HepG2 (cell line): Measurements from ENCODE around the gene NMNAT1. TPM values are rescaled to one million over a fixed set of nuclear protein-coding genes. Genes with fewer than 3 reads are reported as not detected.

Source experiments
- ATAC-seq: fragments of 200-7000 bp; cut with Tn5 transposase; 3 replicates; pipeline ENCODE4 v1.9.1; 2020; ENCODE audit warnings: mild to moderate bottlenecking, moderate library complexity
- BruUV-seq: library from RNA; stranded (reverse); fragments of 400-500 nt; replicated peaks from 2 replicates; lab custom pipeline; 2021; lab: Mats Ljungman, UMichigan
- CTCF ChIA-PET: fragments of 300-600 bp; formaldehyde crosslinking; extraction: SDS; loops from one replicate; lab custom pipeline; 2021; ENCODE audit warnings: low total read pairs, inconsistent platforms, low intra/inter-chr PET ratio; lab: Yijun Ruan, JAX
- POLR2A ChIA-PET: fragments of 350-600 bp; sonication (Branson Sonifier 250); formaldehyde crosslinking; loops from one replicate; lab custom pipeline; 2020; ENCODE audit warnings: antibody characterized with exemption, inconsistent platforms; lab: Yijun Ruan, JAX
- DNase-seq: peaks from one replicate; pipeline ENCODE4 v3.0.0-alpha.2; 2015; ENCODE audit warnings: low spot score
- FAIRE-seq: peaks from 3 replicates; lab custom pipeline; 2011; peaks lifted over from hg19 to GRCh38; lab: Jason Lieb, UNC
- H2AFZ ChIP-seq: one replicate; pipeline ENCODE4 v1.6.1; 2011; ENCODE audit warnings: low read length, inconsistent platforms
- H3K27ac ChIP-seq: fragments of 300-600 bp; 3 replicates; pipeline ENCODE4 v1.8.0; 2011; ENCODE audit warnings: mixed run types, mild to moderate bottlenecking, mixed read lengths, low read length, inconsistent platforms; ENCODE audit not compliant: insufficient read depth; ENCODE audit errors: extremely low read length
- H3K27me3 ChIP-seq, 2 experiments: fragments of 200-600 bp in 1 of 2; 2 replicates in 1 of 2; 3 replicates in 1 of 2; pipeline versions ENCODE4 v1.6.0 to v1.8.0; 2011; ENCODE audit warnings: low read length in 2 of 2, mild to moderate bottlenecking in 2 of 2, moderate library complexity in 2 of 2, inconsistent platforms in 1 of 2; ENCODE audit not compliant: insufficient read depth in 2 of 2, control insufficient read depth in 1 of 2
- H3K36me3 ChIP-seq, 2 experiments: fragments of 200-600 bp in 1 of 2; replicated peaks in 1 of 2; 2 replicates in 1 of 2; 3 replicates in 1 of 2; pipeline versions ENCODE4 v1.5.1 to v1.8.0; 2011; ENCODE audit warnings: low read length in 2 of 2, inconsistent platforms in 1 of 2; ENCODE audit not compliant: insufficient read depth in 2 of 2, control insufficient read depth in 1 of 2
- H3K4me1 ChIP-seq: 2 replicates; pipeline ENCODE4 v1.5.1; 2012; ENCODE audit warnings: low read length, inconsistent platforms; ENCODE audit not compliant: insufficient read depth
- H3K4me2 ChIP-seq: 2 replicates; pipeline ENCODE4 v1.6.0; 2011; ENCODE audit warnings: low read depth, low read length, inconsistent platforms
- H3K4me3 ChIP-seq, 3 experiments: fragments of 200-600 bp in 1 of 3; sonication (generic), shearing (Covaris generic) in 1 of 3; replicated peaks in 1 of 3; 2 replicates each; pipeline ENCODE4 v1.5.1; 2011 to 2016; ENCODE audit warnings: low read length in 3 of 3, inconsistent platforms in 2 of 3, low read depth in 2 of 3, mild to moderate bottlenecking in 2 of 3, control low read depth in 1 of 3, mixed read lengths in 1 of 3; ENCODE audit not compliant: insufficient read depth in 1 of 3
- H3K79me2 ChIP-seq: one replicate; pipeline ENCODE4 v1.6.1; 2011; ENCODE audit warnings: low read length, inconsistent platforms; ENCODE audit not compliant: insufficient read depth
- H3K9ac ChIP-seq: 2 replicates; pipeline ENCODE4 v1.6.0; 2011; ENCODE audit warnings: mild to moderate bottlenecking, low read depth, low read length, inconsistent platforms; ENCODE audit not compliant: insufficient read depth
- H3K9me3 ChIP-seq: 2 replicates; pipeline ENCODE4 v1.5.1; 2012; ENCODE audit warnings: mild to moderate bottlenecking, low read length
- H4K20me1 ChIP-seq: 2 replicates; pipeline ENCODE4 v1.6.0; 2011; ENCODE audit warnings: inconsistent platforms, mild to moderate bottlenecking, low read length, moderate library complexity; ENCODE audit not compliant: insufficient read depth
- ARID3A ChIP-seq: IDR thresholded peaks from 2 replicates; pipeline ENCODE4 v1.6.1; 2012; ENCODE audit warnings: low read depth, low read length, improper control_type of control experiment
- CBX5 ChIP-seq: sonication (generic); formaldehyde crosslinking; IDR thresholded peaks from 2 replicates; pipeline ENCODE4 v1.4.0; 2020; ENCODE audit warnings: missing genetic modification reagents, borderline replicate concordance
- ERF ChIP-seq: IDR thresholded peaks from 2 replicates; pipeline ENCODE4 v1.6.1; 2018; ENCODE audit warnings: missing biosample characterization, missing genetic modification reagents
- KDM6A ChIP-seq: IDR thresholded peaks from 2 replicates; pipeline ENCODE4 v1.6.1; 2016; ENCODE audit warnings: low read depth
- POLR2AphosphoS2 ChIP-seq: IDR thresholded peaks from 2 replicates; pipeline ENCODE4 v1.6.1; 2011; ENCODE audit warnings: low read depth, low read length, improper control_type of control experiment
- RFXAP ChIP-seq: sonication (generic); formaldehyde crosslinking; IDR thresholded peaks from 2 replicates; pipeline ENCODE4 v1.4.0; 2020; ENCODE audit warnings: missing genetic modification reagents, borderline replicate concordance
- TCF7 ChIP-seq: sonication (generic); IDR thresholded peaks from 2 replicates; pipeline ENCODE4 v1.6.1; 2016; ENCODE audit warnings: antibody characterized with exemption, low read depth
- ZNF12 ChIP-seq: sonication (generic); formaldehyde crosslinking; IDR thresholded peaks from 2 replicates; pipeline ENCODE4 v1.5.0; 2020; ENCODE audit warnings: missing genetic modification reagents
- ZNF264 ChIP-seq: sonication (generic); formaldehyde crosslinking; IDR thresholded peaks from 2 replicates; pipeline ENCODE4 v1.4.0; 2020; ENCODE audit warnings: missing genetic modification reagents
- ZNF276 ChIP-seq: sonication (generic); formaldehyde crosslinking; IDR thresholded peaks from 2 replicates; pipeline ENCODE4 v1.4.0; 2020; ENCODE audit warnings: mild to moderate bottlenecking, low read depth, missing genetic modification reagents
- ZNF558 ChIP-seq: sonication (generic); formaldehyde crosslinking; IDR thresholded peaks from 2 replicates; pipeline ENCODE4 v1.9.0; 2022; ENCODE audit warnings: mild to moderate bottlenecking, missing genetic modification reagents, borderline replicate concordance
- WGBS: methylation state at CpG from one replicate; pipeline ENCODE4 v1.1.6; 2017; ENCODE audit warnings: low lambda C conversion rate; 5-methylcytosine and 5-hydroxymethylcytosine counted together
- in situ Hi-C: cut with HindIII; loops from 2 replicates; pipeline ENCODE4 v1.10.0; 2017; ENCODE audit warnings: low pct_unique_long_range_greater_than_20kb; ENCODE audit not compliant: extremely low pct_ligation_motif_present
- intact Hi-C: fragments of 100-400 bp; cut with micrococcal nuclease; formaldehyde crosslinking; loops from one replicate; pipeline ENCODE4 v1.10.0; 2022; ENCODE audit not compliant: unreplicated experiment
- polyA plus RNA-seq, 8 experiments: library from polyadenylated mRNA; depleted of rRNA in 3 of 8; stranded (reverse) in 7 of 8; unstranded in 1 of 8; fragments of >200 nt; fragmentation: Illumina TruSeq in 4 of 8; extraction: Trizol in 4 of 8; gene quantifications; 2 replicates each; pipeline versions ENCODE4 v1.2.1 to v1.2.3, GENCODE V29; 2011 to 2016; ENCODE audit warnings: low read depth in 4 of 8, missing spikeins in 1 of 8, mixed read lengths in 1 of 8; ENCODE audit not compliant: insufficient read depth in 1 of 8
- total RNA-seq, 5 experiments: library from RNA; depleted of rRNA; stranded (reverse); fragments of >200 nt; fragmentation: Illumina TruSeq; extraction: Trizol; gene quantifications; 2 replicates each; pipeline ENCODE4 v1.2.3, GENCODE V29; 2016; ENCODE audit warnings: low read depth in 1 of 5
- TF ChIP-seq, protein P1 (sequence below): sonication (generic); formaldehyde crosslinking; IDR thresholded peaks from 2 replicates; pipeline ENCODE4 v1.5.0; 2020; ENCODE audit warnings: missing genetic modification reagents
- TF ChIP-seq, protein P2 (sequence below): sonication (generic); formaldehyde crosslinking; IDR thresholded peaks from 2 replicates; pipeline ENCODE4 v1.4.0; 2020; ENCODE audit warnings: missing genetic modification reagents
- TF ChIP-seq, protein P3 (sequence below): sonication (generic); formaldehyde crosslinking; IDR thresholded peaks from 2 replicates; pipeline ENCODE4 v1.8.1; 2023; ENCODE audit warnings: missing genetic modification reagents, mild to moderate bottlenecking, borderline replicate concordance
- TF ChIP-seq, protein P4 (sequence below): sonication (generic); formaldehyde crosslinking; IDR thresholded peaks from 2 replicates; pipeline ENCODE4 v1.5.0; 2020; ENCODE audit warnings: mild to moderate bottlenecking, missing genetic modification reagents

The NMNAT1 gene
- total and polyA plus RNA-seq, 2 of the 13 experiments (the other 11 are each of a cell fraction or from before 2014, with no cell fraction given) = 5.6 to 12.2 TPM

DNA sequence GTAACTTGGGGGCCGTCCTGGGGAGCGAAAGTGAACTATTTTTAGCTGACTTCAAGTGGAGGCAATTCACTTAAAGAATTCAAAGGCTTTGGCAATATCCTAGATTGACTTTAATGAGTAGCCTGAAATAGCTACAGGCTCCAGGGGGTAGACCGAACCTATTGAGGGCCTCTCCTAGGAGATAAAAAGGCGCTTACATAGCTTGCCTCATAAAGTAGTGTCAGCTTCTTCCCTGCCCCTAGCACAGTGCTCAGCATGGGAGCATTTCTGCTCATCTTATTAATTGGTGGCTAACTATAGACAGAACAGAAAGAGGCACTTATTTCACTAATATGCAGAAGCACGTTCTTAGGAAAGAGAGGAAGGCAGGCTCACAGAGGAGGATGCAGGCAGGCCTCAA, 20.9 kb upstream of the NMNAT1 start:
- no peak for ATAC-seq
- intact Hi-C loops (no loop called here), in situ Hi-C loops (no loop called here)
- Histone ChIP-seq H2AFZ (no peak overlapping the region), H3K4me2 (no peak overlapping the region), H3K9ac (no peak overlapping the region), H3K4me3 (no peak overlapping the region), H3K27me3 (no peaks in the 10 kb centered on the region), H3K27ac (no peak overlapping the region), H3K4me1 (peaks cover 25% of the 10 kb centered on the region), H3K36me3 (no peaks in the 10 kb centered on the region), H3K9me3 (no peaks in the 10 kb centered on the region), H3K79me2 (no peaks in the 10 kb centered on the region), H4K20me1 (no peaks in the 10 kb centered on the region)
- no peak for FAIRE-seq
- WGBS = 94% methylated on average over 5 of the region's 5 CpGs
- ChIA-PET POLR2A (interaction anchor here (1.2 kb wide), 1 partner anchor 12 kb away, joined by 4 read pairs; the partner anchor contains the start of gene CTNNBIP1), CTCF (no interaction called here)
- no TSS peak for BruUV-seq
- no peak for DNase-seq
- TF ChIP-seq ARID3A (no peak), ZNF264 (CRISPR knock-in tag) (no peak), ZNF558 (no peak), ZNF12 (no peak), ERF (CRISPR knock-in tag) (no peak), ZNF276 (CRISPR knock-in tag) (no peak), RFXAP (no peak), CBX5 (CRISPR knock-in tag) (no peak), KDM6A (CRISPR knock-in tag) (no peak), POLR2AphosphoS2 (no peak), TCF7 (no peak)
- TF ChIP-seq, protein P1, sequence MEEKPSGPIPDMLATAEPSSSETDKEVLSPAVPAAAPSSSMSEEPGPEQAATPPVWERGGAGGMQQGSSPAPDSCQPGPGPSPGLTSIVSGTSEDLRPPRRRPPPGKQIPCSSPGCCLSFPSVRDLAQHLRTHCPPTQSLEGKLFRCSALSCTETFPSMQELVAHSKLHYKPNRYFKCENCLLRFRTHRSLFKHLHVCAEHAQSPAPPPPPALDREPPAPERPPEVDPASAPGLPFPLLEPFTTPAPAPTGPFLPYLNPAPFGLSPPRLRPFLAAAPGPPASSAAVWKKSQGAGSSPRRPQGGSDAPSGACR (CRISPR knock-in tag) = no peak
- TF ChIP-seq, protein P2, sequence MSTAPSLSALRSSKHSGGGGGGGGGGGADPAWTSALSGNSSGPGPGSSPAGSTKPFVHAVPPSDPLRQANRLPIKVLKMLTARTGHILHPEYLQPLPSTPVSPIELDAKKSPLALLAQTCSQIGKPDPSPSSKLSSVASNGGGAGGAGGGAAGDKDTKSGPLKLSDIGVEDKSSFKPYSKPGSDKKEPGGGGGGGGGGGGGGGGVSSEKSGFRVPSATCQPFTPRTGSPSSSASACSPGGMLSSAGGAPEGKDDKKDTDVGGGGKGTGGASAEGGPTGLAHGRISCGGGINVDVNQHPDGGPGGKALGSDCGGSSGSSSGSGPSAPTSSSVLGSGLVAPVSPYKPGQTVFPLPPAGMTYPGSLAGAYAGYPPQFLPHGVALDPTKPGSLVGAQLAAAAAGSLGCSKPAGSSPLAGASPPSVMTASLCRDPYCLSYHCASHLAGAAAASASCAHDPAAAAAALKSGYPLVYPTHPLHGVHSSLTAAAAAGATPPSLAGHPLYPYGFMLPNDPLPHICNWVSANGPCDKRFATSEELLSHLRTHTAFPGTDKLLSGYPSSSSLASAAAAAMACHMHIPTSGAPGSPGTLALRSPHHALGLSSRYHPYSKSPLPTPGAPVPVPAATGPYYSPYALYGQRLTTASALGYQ (CRISPR knock-in tag) = no peak
- TF ChIP-seq, protein P3, sequence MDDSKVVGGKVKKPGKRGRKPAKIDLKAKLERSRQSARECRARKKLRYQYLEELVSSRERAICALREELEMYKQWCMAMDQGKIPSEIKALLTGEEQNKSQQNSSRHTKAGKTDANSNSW = no peak
- TF ChIP-seq, protein P4, sequence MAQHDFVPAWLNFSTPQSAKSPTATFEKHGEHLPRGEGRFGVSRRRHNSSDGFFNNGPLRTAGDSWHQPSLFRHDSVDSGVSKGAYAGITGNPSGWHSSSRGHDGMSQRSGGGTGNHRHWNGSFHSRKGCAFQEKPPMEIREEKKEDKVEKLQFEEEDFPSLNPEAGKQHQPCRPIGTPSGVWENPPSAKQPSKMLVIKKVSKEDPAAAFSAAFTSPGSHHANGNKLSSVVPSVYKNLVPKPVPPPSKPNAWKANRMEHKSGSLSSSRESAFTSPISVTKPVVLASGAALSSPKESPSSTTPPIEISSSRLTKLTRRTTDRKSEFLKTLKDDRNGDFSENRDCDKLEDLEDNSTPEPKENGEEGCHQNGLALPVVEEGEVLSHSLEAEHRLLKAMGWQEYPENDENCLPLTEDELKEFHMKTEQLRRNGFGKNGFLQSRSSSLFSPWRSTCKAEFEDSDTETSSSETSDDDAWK = no peak
